ENCODE measurements around the gene TBPL1. TPM values are rescaled to one million over a fixed set of nuclear protein-coding genes. Genes with fewer than 3 reads are reported as not detected.

Gene TBPL1
- total and polyA plus RNA-seq, 8 donors: 20.4 to 58.8 (median 52.0) TPM

Other genes starting within 250 kb of the TBPL1 start
- gene TCF21, start 64.1 kb upstream of the TBPL1 start, total RNA-seq: 10 to 100 TPM; 21.7 to 41.6 TPM
- 100 to 1,000 TPM; 116 to 220 (median 205) TPM for gene TCF21, start 64.1 kb upstream of the TBPL1 start, polyA plus RNA-seq (ENCODE audit: insufficient read length in 6 of 6)
- 1 to 10 TPM; 2.4 to 3.8 TPM for gene SLC2A12, start 99.4 kb downstream of the TBPL1 start, total RNA-seq
- 1 to 10 TPM; 2.9 to 5.2 (median 4.0) TPM for gene SLC2A12, start 99.4 kb downstream of the TBPL1 start, polyA plus RNA-seq (ENCODE audit: insufficient read length in 6 of 6)

All from left lung (tissue), 8 donors.